Neutrophil (primary cell): ENCODE results near the gene HACD1.

ENCODE experiments used
- H3K27ac ChIP-seq: fragments of 200-600 bp; sonication (generic); 2 replicates; pipeline ENCODE4 v1.5.1; 2016; ENCODE audit warnings: mild to moderate bottlenecking, moderate library complexity
- H3K27me3 ChIP-seq: fragments of 200-600 bp; sonication (generic); 2 replicates; pipeline ENCODE4 v1.6.0; 2016; ENCODE audit warnings: mild to moderate bottlenecking
- H3K36me3 ChIP-seq: fragments of 200-600 bp; sonication (generic); 2 replicates; pipeline ENCODE4 v1.5.1; 2017
- H3K4me1 ChIP-seq, 2 experiments: fragments of 200-600 bp in 1 of 2; sonication (generic) in 1 of 2; 1 replicate in 1 of 2; 2 replicates in 1 of 2; pipeline versions ENCODE4 v1.5.1 to v1.6.1; 2013 to 2016; ENCODE audit warnings: low read depth in 1 of 2, low read length in 1 of 2, mild to moderate bottlenecking in 1 of 2, moderate library complexity in 1 of 2; ENCODE audit not compliant: control insufficient read depth in 1 of 2, insufficient read depth in 1 of 2
- H3K4me3 ChIP-seq, 2 experiments: fragments of 200-600 bp in 1 of 2; sonication (generic) in 1 of 2; 1 replicate in 1 of 2; 2 replicates in 1 of 2; pipeline ENCODE4 v1.5.1; 2013 to 2016; ENCODE audit warnings: low read depth in 1 of 2, low read length in 1 of 2, mild to moderate bottlenecking in 1 of 2, moderate library complexity in 1 of 2
- H3K9me3 ChIP-seq: fragments of 200-600 bp; sonication (generic); 2 replicates; pipeline ENCODE4 v1.5.1; 2016
- TF ChIP-seq, protein P1 (sequence below): fragments of 200-600 bp; sonication (generic); IDR thresholded peaks from 2 replicates; pipeline ENCODE4 v1.5.1; 2016; ENCODE audit warnings: antibody characterized with exemption

The HACD1 gene

DNA sequence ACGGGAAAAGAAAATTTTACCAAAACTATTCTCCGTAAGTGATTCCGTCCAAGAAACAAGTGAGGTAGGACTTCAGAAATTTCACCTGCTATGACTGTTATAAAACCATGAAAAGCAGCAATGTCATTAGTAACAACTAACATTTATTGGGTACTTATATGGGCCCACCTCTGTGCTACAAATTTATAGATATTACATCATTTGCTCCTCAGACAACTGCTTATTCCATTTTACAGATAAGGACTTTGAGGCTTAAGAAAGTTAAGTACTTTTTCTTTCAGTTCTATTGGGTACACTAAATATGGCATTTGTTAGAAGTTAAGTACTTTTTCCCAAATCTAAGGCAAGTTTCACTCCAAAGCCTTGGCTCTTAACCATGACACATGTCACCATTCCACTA is 36.3 kb downstream of the HACD1 start:
- H3K36me3 ChIP-seq: no peaks in the 10 kb centered on the region
- no peak overlapping the region for H3K27ac ChIP-seq
- TF ChIP-seq, protein P1, sequence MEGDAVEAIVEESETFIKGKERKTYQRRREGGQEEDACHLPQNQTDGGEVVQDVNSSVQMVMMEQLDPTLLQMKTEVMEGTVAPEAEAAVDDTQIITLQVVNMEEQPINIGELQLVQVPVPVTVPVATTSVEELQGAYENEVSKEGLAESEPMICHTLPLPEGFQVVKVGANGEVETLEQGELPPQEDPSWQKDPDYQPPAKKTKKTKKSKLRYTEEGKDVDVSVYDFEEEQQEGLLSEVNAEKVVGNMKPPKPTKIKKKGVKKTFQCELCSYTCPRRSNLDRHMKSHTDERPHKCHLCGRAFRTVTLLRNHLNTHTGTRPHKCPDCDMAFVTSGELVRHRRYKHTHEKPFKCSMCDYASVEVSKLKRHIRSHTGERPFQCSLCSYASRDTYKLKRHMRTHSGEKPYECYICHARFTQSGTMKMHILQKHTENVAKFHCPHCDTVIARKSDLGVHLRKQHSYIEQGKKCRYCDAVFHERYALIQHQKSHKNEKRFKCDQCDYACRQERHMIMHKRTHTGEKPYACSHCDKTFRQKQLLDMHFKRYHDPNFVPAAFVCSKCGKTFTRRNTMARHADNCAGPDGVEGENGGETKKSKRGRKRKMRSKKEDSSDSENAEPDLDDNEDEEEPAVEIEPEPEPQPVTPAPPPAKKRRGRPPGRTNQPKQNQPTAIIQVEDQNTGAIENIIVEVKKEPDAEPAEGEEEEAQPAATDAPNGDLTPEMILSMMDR: no peak
- H3K27me3 ChIP-seq: no peaks in the 10 kb centered on the region
- no peak overlapping the region for H3K4me3 ChIP-seq
- H3K4me1 ChIP-seq: peaks cover 0 to 7% of the 10 kb centered on the region in 2 experiments
- H3K9me3 ChIP-seq: no peaks in the 10 kb centered on the region

DNA sequence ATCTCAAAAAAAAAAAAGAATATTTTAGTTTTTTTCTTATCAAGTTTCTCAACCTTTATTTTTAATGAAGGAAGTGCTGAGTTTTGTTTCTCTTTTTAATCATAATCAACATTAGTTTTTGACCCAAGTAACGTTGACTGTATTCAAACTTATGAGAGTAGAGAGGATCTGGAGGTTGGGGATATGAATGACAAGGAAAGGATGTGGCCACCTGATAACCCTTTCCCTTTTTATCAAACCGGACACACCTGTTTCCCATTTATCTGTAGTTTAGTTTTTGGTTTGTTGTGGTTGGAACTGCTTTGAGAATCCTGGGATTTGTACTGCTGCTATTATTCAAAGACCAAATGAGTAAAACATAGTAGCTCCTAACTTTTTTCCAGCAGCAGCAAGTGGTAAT is 38.6 kb downstream of the HACD1 start:
- TF ChIP-seq, protein P1: no peak
- Histone ChIP-seq H3K27me3 (no peaks in the 10 kb centered on the region), H3K9me3 (no peaks in the 10 kb centered on the region), H3K36me3 (no peaks in the 10 kb centered on the region), H3K27ac (no peak overlapping the region), H3K4me1 (no peaks in the 10 kb centered on the region), H3K4me3 (no peak overlapping the region)

DNA sequence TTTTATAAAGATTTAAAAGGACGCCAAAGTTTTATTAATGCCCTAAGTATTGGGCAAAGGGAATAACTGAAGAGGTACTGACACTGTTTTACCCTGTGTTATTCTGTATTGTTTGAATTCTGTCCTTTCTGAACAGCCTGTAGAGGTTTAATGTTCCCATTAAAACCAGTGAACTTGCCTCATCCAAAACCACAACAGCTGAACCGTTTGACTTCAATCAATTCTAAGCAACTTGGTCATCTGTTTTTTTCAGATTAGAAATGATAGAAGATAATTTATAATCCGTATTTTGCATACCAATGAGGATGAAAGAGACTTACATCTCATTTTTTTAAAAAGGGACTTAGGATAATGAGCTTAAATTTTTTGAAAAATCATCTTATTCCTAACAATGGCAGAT is 40.4 kb downstream of the HACD1 start:
- TF ChIP-seq, protein P1: no peak
- no peak overlapping the region for H3K27ac ChIP-seq
- H3K4me1 ChIP-seq: no peaks in the 10 kb centered on the region

DNA sequence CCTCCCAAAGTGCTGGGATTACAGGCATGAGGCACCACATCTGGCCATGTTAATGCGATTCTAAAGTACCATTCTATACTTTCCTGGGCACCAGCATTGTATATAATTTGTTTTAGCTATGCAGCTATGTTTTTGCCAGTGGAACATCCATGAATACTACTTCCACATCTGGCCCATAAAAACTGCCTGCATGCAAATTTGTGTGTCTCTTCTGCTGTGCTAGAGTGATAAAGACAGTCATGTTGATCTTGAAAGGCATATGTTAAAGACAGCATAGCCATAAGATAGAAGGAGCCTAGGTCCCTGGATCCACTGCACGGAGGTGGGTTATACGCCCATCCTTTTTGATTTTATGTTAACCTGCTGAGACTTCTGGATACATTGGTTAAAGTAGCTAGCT is 52.3 kb downstream of the HACD1 start:
- TF ChIP-seq, protein P1: no peak
- H3K4me3 ChIP-seq: no peak overlapping the region

More for the DNA sequence above, 40.4 kb downstream of the HACD1 start:
- Histone ChIP-seq H3K27me3 (no peaks in the 10 kb centered on the region), H3K36me3 (no peaks in the 10 kb centered on the region), H3K4me3 (no peak overlapping the region), H3K9me3 (no peaks in the 10 kb centered on the region)

DNA sequence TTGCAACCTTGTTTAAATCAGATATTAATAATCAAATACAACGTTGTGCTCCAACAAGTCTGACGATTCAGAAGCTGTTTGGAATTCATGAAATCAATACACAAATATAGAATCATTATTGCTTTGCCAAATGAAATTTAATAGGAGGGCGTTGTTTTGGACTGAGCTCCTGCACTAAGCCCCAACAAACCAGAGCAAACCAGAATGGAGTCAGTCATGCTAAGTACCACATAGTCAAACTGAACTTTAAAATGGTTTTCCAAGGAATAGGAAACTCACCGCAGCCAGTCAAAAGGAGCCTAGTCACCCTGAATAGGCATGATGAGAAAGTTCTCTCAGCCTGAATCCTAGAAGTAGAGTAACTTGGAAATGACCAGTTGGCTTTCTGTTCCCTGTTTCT is 53.7 kb downstream of the HACD1 start:
- Histone ChIP-seq H3K4me1 (no peaks in the 10 kb centered on the region), H3K27me3 (no peaks in the 10 kb centered on the region), H3K27ac (no peak overlapping the region), H3K36me3 (no peaks in the 10 kb centered on the region), H3K9me3 (no peaks in the 10 kb centered on the region), H3K4me3 (no peak overlapping the region)
- TF ChIP-seq, protein P1: no peak

More for the DNA sequence above, 52.3 kb downstream of the HACD1 start:
- H3K9me3 ChIP-seq: no peaks in the 10 kb centered on the region
- no peak overlapping the region for H3K27ac ChIP-seq
- no peaks in the 10 kb centered on the region for H3K36me3 ChIP-seq
- H3K4me1 ChIP-seq: no peaks in the 10 kb centered on the region
- H3K27me3 ChIP-seq: no peaks in the 10 kb centered on the region

DNA sequence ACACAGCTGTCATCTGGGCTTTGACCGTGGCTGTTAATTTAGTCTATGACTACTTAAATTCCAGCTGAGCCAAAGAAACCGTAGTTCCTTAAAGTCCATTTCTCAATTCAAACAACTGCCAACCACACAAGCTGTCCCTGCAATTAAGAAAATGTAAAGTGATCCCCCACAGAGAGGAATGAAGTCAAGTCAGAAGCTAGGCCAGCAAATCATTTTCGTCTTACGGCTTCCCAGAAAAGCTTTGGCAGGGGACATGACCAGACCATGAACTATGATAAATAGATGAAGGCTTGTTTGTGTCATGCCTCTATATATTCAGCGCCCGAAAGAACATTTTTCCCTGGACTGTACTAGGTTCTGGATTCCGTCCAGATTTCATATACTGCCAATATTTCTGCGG is 54.6 kb downstream of the HACD1 start:
- H3K4me1 ChIP-seq: peaks cover 0 to 3% of the 10 kb centered on the region in 2 experiments
- TF ChIP-seq, protein P1: no peak
- no peaks in the 10 kb centered on the region for H3K36me3 ChIP-seq
- no peaks in the 10 kb centered on the region for H3K27me3 ChIP-seq
- no peak overlapping the region for H3K27ac ChIP-seq
- H3K4me3 ChIP-seq: no peak overlapping the region
- H3K9me3 ChIP-seq: no peaks in the 10 kb centered on the region
